HepG2 (cell line): ENCODE data around the gene TOPBP1. TPM values are rescaled to one million over a fixed set of nuclear protein-coding genes. Genes with fewer than 3 reads are reported as not detected.

ENCODE experiments used
- FOXA1 ChIP-seq, 2 experiments: fragments of 450-650 bp in 1 of 2; sonication (generic) in 1 of 2; formaldehyde crosslinking in 1 of 2; IDR thresholded peaks; 2 replicates each; pipeline versions ENCODE4 v1.4.0 to v1.6.1; 2016 to 2020; ENCODE audit warnings: missing genetic modification reagents in 1 of 2
- FOXO1 ChIP-seq: sonication (generic); formaldehyde crosslinking; IDR thresholded peaks from 2 replicates; pipeline ENCODE4 v1.4.0; 2020; ENCODE audit warnings: missing genetic modification reagents
- KMT2B ChIP-seq: IDR thresholded peaks from 2 replicates; pipeline ENCODE4 v1.6.1; 2016; ENCODE audit warnings: missing genetic modification reagents, missing compliant biosample characterization
- SAFB2 ChIP-seq: sonication (generic); formaldehyde crosslinking; IDR thresholded peaks from 2 replicates; pipeline ENCODE4 v1.5.1; 2020; ENCODE audit warnings: missing genetic modification reagents, low read depth, mild to moderate bottlenecking, borderline replicate concordance
- ZFP62 ChIP-seq: sonication (generic); formaldehyde crosslinking; IDR thresholded peaks from 2 replicates; pipeline ENCODE4 v1.4.0; 2020; ENCODE audit warnings: missing genetic modification reagents
- ZNF331 ChIP-seq: sonication (generic); formaldehyde crosslinking; IDR thresholded peaks from 2 replicates; pipeline ENCODE4 v1.4.0; 2020; ENCODE audit warnings: missing genetic modification reagents
- ZNF383 ChIP-seq: sonication (generic); formaldehyde crosslinking; IDR thresholded peaks from 2 replicates; pipeline ENCODE4 v1.4.0; 2020; ENCODE audit warnings: missing genetic modification reagents, mild to moderate bottlenecking, borderline replicate concordance
- ZNF546 ChIP-seq: sonication (generic); formaldehyde crosslinking; conservative IDR thresholded peaks from 2 replicates; pipeline ENCODE4 v1.8.1; 2023; ENCODE audit warnings: mild to moderate bottlenecking, missing genetic modification reagents
- ZNF652 ChIP-seq: IDR thresholded peaks from 2 replicates; pipeline ENCODE4 v1.6.1; 2016; ENCODE audit warnings: low read depth, borderline replicate concordance
- ZNF83 ChIP-seq: sonication (generic); formaldehyde crosslinking; IDR thresholded peaks from 2 replicates; pipeline ENCODE4 v1.4.0; 2020; ENCODE audit warnings: missing genetic modification reagents, mild to moderate bottlenecking, borderline replicate concordance
- polyA plus RNA-seq, 8 experiments: library from polyadenylated mRNA; depleted of rRNA in 3 of 8; stranded (reverse) in 7 of 8; unstranded in 1 of 8; fragments of >200 nt; fragmentation: Illumina TruSeq in 4 of 8; extraction: Trizol in 4 of 8; gene quantifications; 2 replicates each; pipeline versions ENCODE4 v1.2.1 to v1.2.3, GENCODE V29; 2011 to 2016; ENCODE audit warnings: low read depth in 4 of 8, missing spikeins in 1 of 8, mixed read lengths in 1 of 8; ENCODE audit not compliant: insufficient read depth in 1 of 8
- total RNA-seq, 5 experiments: library from RNA; depleted of rRNA; stranded (reverse); fragments of >200 nt; fragmentation: Illumina TruSeq; extraction: Trizol; gene quantifications; 2 replicates each; pipeline ENCODE4 v1.2.3, GENCODE V29; 2016; ENCODE audit warnings: low read depth in 1 of 5
- TF ChIP-seq, protein P1 (sequence below), 2 experiments: fragments of 450-650 bp in 1 of 2; sonication (generic) in 1 of 2; formaldehyde crosslinking in 1 of 2; IDR thresholded peaks; 2 replicates each; pipeline versions ENCODE4 v1.6.1 to v1.8.0; 2016 to 2022; ENCODE audit warnings: antibody characterized with exemption in 1 of 2, mild to moderate bottlenecking in 1 of 2, missing genetic modification reagents in 1 of 2
- TF ChIP-seq, protein P2 (sequence below), 2 experiments: sonication (generic) in 1 of 2; formaldehyde crosslinking in 1 of 2; IDR thresholded peaks; 2 replicates each; pipeline versions ENCODE4 v1.4.0 to v1.6.1; 2018 to 2020; ENCODE audit warnings: missing genetic modification reagents in 2 of 2, borderline replicate concordance in 1 of 2, low read depth in 1 of 2, mild to moderate bottlenecking in 1 of 2, missing biosample characterization in 1 of 2
- TF ChIP-seq, protein P3 (sequence below): sonication (generic); formaldehyde crosslinking; conservative IDR thresholded peaks from 2 replicates; pipeline ENCODE4 v1.5.0; 2020; ENCODE audit warnings: missing genetic modification reagents
- TF ChIP-seq, protein P4 (sequence below): sonication (generic); formaldehyde crosslinking; IDR thresholded peaks from 2 replicates; pipeline ENCODE4 v1.4.0; 2020; ENCODE audit warnings: mild to moderate bottlenecking, missing genetic modification reagents
- TF ChIP-seq, protein P5 (sequence below): IDR thresholded peaks from 2 replicates; pipeline ENCODE4 v1.6.1; 2016; ENCODE audit warnings: low read depth, borderline replicate concordance

The TOPBP1 gene
- total and polyA plus RNA-seq, 2 of the 13 experiments (the other 11 are each of a cell fraction or from before 2014, with no cell fraction given) = 24.3 to 42.9 TPM

DNA sequence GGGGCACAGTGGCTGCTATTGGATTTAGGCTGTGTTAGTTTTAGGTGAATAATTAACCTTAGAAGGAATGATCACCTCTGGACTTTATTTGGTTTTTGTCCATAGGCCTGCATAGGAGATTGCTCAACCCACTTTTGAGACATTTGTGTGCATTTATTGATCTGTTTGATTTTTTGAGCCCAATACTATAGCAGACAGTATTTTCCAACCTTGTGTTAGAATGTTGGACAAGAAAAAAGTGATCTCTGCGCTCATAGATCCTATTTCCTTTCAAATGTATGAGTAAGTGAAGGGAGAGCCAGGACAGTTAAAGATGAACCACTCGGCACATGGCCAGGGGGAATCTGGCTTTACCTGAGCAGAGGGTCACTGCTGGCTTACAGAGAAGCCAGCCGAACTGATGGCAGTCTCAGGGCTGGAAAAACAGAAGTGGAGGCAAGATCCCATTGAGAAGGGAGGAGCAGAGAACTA, 8.8 kb upstream of the TOPBP1 start (continued):
- TF ChIP-seq, protein P1, sequence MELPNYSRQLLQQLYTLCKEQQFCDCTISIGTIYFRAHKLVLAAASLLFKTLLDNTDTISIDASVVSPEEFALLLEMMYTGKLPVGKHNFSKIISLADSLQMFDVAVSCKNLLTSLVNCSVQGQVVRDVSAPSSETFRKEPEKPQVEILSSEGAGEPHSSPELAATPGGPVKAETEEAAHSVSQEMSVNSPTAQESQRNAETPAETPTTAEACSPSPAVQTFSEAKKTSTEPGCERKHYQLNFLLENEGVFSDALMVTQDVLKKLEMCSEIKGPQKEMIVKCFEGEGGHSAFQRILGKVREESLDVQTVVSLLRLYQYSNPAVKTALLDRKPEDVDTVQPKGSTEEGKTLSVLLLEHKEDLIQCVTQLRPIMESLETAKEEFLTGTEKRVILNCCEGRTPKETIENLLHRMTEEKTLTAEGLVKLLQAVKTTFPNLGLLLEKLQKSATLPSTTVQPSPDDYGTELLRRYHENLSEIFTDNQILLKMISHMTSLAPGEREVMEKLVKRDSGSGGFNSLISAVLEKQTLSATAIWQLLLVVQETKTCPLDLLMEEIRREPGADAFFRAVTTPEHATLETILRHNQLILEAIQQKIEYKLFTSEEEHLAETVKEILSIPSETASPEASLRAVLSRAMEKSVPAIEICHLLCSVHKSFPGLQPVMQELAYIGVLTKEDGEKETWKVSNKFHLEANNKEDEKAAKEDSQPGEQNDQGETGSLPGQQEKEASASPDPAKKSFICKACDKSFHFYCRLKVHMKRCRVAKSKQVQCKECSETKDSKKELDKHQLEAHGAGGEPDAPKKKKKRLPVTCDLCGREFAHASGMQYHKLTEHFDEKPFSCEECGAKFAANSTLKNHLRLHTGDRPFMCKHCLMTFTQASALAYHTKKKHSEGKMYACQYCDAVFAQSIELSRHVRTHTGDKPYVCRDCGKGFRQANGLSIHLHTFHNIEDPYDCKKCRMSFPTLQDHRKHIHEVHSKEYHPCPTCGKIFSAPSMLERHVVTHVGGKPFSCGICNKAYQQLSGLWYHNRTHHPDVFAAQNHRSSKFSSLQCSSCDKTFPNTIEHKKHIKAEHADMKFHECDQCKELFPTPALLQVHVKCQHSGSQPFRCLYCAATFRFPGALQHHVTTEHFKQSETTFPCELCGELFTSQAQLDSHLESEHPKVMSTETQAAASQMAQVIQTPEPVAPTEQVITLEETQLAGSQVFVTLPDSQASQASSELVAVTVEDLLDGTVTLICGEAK (IDR thresholded peaks at IDR 0.05) = no peak
- TF ChIP-seq, protein P1 (CRISPR knock-in tag; IDR thresholded peaks at IDR 0.05) = peak; percentile 24; the same call in 1 of the 2 replicates
- TF ChIP-seq ZNF383 (CRISPR knock-in tag) = no peak
- no peak for TF ChIP-seq SAFB2 (CRISPR knock-in tag)
- TF ChIP-seq, protein P2, sequence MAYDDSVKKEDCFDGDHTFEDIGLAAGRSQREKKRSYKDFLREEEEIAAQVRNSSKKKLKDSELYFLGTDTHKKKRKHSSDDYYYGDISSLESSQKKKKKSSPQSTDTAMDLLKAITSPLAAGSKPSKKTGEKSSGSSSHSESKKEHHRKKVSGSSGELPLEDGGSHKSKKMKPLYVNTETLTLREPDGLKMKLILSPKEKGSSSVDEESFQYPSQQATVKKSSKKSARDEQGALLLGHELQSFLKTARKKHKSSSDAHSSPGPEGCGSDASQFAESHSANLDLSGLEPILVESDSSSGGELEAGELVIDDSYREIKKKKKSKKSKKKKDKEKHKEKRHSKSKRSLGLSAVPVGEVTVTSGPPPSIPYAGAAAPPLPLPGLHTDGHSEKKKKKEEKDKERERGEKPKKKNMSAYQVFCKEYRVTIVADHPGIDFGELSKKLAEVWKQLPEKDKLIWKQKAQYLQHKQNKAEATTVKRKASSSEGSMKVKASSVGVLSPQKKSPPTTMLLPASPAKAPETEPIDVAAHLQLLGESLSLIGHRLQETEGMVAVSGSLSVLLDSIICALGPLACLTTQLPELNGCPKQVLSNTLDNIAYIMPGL (CRISPR knock-in tag; IDR thresholded peaks at IDR 0.05; ENCODE audit: borderline replicate concordance in 1 of 2, low read depth in 1 of 2) = no peak; a peak in 1 of 4 replicates
- no peak for TF ChIP-seq ZNF83 (CRISPR knock-in tag)
- no peak for TF ChIP-seq KMT2B (CRISPR knock-in tag)
- no peak for TF ChIP-seq FOXA1 (IDR thresholded peaks at IDR 0.05)
- TF ChIP-seq FOXA1 (CRISPR knock-in tag; IDR thresholded peaks at IDR 0.05) = peak; percentile 69
- TF ChIP-seq, protein P3, sequence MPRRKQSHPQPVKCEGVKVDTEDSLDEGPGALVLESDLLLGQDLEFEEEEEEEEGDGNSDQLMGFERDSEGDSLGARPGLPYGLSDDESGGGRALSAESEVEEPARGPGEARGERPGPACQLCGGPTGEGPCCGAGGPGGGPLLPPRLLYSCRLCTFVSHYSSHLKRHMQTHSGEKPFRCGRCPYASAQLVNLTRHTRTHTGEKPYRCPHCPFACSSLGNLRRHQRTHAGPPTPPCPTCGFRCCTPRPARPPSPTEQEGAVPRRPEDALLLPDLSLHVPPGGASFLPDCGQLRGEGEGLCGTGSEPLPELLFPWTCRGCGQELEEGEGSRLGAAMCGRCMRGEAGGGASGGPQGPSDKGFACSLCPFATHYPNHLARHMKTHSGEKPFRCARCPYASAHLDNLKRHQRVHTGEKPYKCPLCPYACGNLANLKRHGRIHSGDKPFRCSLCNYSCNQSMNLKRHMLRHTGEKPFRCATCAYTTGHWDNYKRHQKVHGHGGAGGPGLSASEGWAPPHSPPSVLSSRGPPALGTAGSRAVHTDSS (CRISPR knock-in tag) = no peak
- TF ChIP-seq ZNF331 = peak; percentile 84; the same call in 1 of the 2 replicates
- TF ChIP-seq, protein P4, sequence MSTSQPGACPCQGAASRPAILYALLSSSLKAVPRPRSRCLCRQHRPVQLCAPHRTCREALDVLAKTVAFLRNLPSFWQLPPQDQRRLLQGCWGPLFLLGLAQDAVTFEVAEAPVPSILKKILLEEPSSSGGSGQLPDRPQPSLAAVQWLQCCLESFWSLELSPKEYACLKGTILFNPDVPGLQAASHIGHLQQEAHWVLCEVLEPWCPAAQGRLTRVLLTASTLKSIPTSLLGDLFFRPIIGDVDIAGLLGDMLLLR (CRISPR knock-in tag) = peak; percentile 44; the same call in 1 of the 2 replicates
- TF ChIP-seq ZFP62 (CRISPR knock-in tag) = no peak
- TF ChIP-seq, protein P5, sequence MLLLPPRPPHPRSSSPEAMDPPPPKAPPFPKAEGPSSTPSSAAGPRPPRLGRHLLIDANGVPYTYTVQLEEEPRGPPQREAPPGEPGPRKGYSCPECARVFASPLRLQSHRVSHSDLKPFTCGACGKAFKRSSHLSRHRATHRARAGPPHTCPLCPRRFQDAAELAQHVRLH (CRISPR knock-in tag) = no peak
- TF ChIP-seq ZNF546 (CRISPR knock-in tag) = no peak
- peak; percentile 46; the same call in 1 of the 2 replicates for TF ChIP-seq ZNF652 (CRISPR knock-in tag)
- TF ChIP-seq FOXO1 (CRISPR knock-in tag) = peak; percentile 73
